ENCODE data around the gene CHAD. TPM values are rescaled to one million over a fixed set of nuclear protein-coding genes. Genes with fewer than 3 reads are reported as not detected.

Gene CHAD
- total and polyA plus RNA-seq, 2 of the 4 experiments (the other 2 are of a cell fraction), result 0.03 TPM; not detected in 1

DNA sequence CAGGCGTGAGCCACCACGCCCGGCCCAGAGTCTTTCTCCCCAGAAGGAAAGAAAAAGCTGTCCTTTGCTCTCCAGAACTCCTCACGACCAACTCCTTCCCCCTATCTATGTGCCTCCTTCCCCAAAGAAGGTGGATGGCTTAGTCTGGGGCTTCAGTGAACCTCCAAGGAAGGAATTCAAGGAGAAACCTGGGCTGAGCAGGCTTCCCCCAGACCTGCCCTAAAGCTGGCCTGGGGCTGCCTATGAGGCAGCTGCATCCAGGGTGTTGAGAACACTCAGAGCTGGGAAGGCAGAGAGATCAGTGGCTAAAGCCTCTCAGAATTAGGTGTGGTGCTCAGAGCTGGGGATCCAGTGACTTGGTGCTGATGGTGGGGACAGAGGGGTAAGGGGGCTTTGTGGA lies 38.9 kb downstream of the CHAD start:
- Histone ChIP-seq H2AK9ac (replicated peaks; ENCODE audit: low read depth, low read length, poor library complexity) (peak overlapping the region; percentile 58), H3K27me3 (ENCODE audit: control insufficient read depth, insufficient read depth, low read length) (no peaks in the 10 kb centered on the region), H3K18ac (ENCODE audit: low read depth, low read length) (no peak overlapping the region), H3K9me3 (ENCODE audit: control insufficient read depth, insufficient read depth, low read length) (no peaks in the 10 kb centered on the region), H3K36me3 (ENCODE audit: control insufficient read depth, insufficient read depth, low read length) (peaks cover 3% of the 10 kb centered on the region; the same call in 1 of the 2 replicates), H4K91ac (ENCODE audit: insufficient read depth, low read depth, low read length) (no peak overlapping the region), H3K23ac (ENCODE audit: low read depth, low read length) (no peak overlapping the region), H3K4me3 (ENCODE audit: insufficient read depth, low read depth, low read length) (no peak overlapping the region), H4K8ac (ENCODE audit: low read depth in 2 of 2, low read length in 2 of 2) (no peak overlapping the region), H2AK5ac (ENCODE audit: low read depth, low read length) (no peak overlapping the region), H3K56ac (ENCODE audit: extremely low read depth, insufficient read depth, low read length) (no peak overlapping the region), H3K4me2 (ENCODE audit: low read depth, low read length) (no peak overlapping the region), H3K79me1 (ENCODE audit: low read depth in 1 of 2, low read length in 2 of 2) (peaks cover 14 to 63% of the 10 kb centered on the region in 2 experiments; a peak in 3 of 4 replicates), H3K14ac (replicated peaks; ENCODE audit: low read depth, low read length) (no peak overlapping the region), H2AFZ (replicated peaks; ENCODE audit: low read length, poor library complexity) (no peak overlapping the region), H4K5ac (ENCODE audit: low read depth, low read length) (no peak overlapping the region), H2BK20ac (ENCODE audit: low read depth, low read length) (no peak overlapping the region), H2BK5ac (ENCODE audit: low read depth, low read length, poor library complexity, severe bottlenecking) (no peak overlapping the region), H2BK15ac (ENCODE audit: low read depth, low read length) (no peak overlapping the region), H3K27ac (ENCODE audit: insufficient read depth, low read length) (no peak overlapping the region), H4K20me1 (ENCODE audit: insufficient read depth, low read length) (no peaks in the 10 kb centered on the region), H3K4me1 (ENCODE audit: control insufficient read depth, insufficient read depth, low read length) (peaks cover 15% of the 10 kb centered on the region), H2BK120ac (ENCODE audit: low read depth, low read length) (no peak overlapping the region), H3K9me1 (ENCODE audit: insufficient read depth, low read length) (peaks cover 17% of the 10 kb centered on the region), H3K9ac (ENCODE audit: low read depth, low read length) (no peak overlapping the region), H3K4ac (ENCODE audit: low read depth, low read length) (no peak overlapping the region)
- in situ Hi-C loops (cut with MboI; ENCODE audit: low sequenced_read_pairs) (no loop called here), intact Hi-C loops (cut with micrococcal nuclease) (no loop called here), dilution Hi-C loops (cut with HindIII; ENCODE audit: low sequenced_read_pairs, unreplicated experiment) (no loop called here)
- ChIA-PET POLR2A (ENCODE audit: unreplicated experiment) (no interaction called here), CTCF (no interaction called here)
- WGBS, 2 experiments (ENCODE audit: extremely low coverage in 2 of 2, insufficient read length in 1 of 2), result no CpG with 5 or more reads among the region's 4 CpGs
- ATAC-seq (ENCODE audit: low read depth), result no peak
- TF ChIP-seq, protein P1, sequence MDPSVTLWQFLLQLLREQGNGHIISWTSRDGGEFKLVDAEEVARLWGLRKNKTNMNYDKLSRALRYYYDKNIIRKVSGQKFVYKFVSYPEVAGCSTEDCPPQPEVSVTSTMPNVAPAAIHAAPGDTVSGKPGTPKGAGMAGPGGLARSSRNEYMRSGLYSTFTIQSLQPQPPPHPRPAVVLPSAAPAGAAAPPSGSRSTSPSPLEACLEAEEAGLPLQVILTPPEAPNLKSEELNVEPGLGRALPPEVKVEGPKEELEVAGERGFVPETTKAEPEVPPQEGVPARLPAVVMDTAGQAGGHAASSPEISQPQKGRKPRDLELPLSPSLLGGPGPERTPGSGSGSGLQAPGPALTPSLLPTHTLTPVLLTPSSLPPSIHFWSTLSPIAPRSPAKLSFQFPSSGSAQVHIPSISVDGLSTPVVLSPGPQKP (IDR thresholded peaks at IDR 0.05; ENCODE audit: borderline replicate concordance, low read depth, low read length), result no peak
- TF ChIP-seq CEBPB (IDR thresholded peaks at IDR 0.05; ENCODE audit: low read depth, low read length), result no peak
- no peak for TF ChIP-seq MAFK (IDR thresholded peaks at IDR 0.05; ENCODE audit: low read depth, low read length)
- TF ChIP-seq MAZ (IDR thresholded peaks at IDR 0.05; ENCODE audit: borderline replicate concordance, low read depth, low read length), result no peak
- TF ChIP-seq, protein P2, sequence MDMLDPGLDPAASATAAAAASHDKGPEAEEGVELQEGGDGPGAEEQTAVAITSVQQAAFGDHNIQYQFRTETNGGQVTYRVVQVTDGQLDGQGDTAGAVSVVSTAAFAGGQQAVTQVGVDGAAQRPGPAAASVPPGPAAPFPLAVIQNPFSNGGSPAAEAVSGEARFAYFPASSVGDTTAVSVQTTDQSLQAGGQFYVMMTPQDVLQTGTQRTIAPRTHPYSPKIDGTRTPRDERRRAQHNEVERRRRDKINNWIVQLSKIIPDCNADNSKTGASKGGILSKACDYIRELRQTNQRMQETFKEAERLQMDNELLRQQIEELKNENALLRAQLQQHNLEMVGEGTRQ (IDR thresholded peaks at IDR 0.05; ENCODE audit: low read depth, low read length), result no peak
- no peak for TF ChIP-seq FOS (IDR thresholded peaks at IDR 0.05; ENCODE audit: low read depth, low read length)
- BruUV-seq (replicated peaks), result no TSS peak
- no peak for DNase-seq
